GM12878 (cell line): Measurements from ENCODE around the gene TMEM38A. TPM values are rescaled to one million over a fixed set of nuclear protein-coding genes. Genes with fewer than 3 reads are reported as not detected.

Source experiments
- ATAC-seq: fragments of 200-7000 bp; cut with Tn5 transposase; 3 replicates; pipeline ENCODE4 v1.9.1; 2020; ENCODE audit warnings: mild to moderate bottlenecking, moderate library complexity
- BruUV-seq: library from RNA; stranded (reverse); fragments of 400-500 nt; replicated peaks from 2 replicates; lab custom pipeline; 2021; lab: Mats Ljungman, UMichigan
- CTCF ChIA-PET: fragments of 300-600 bp; sonication (Branson Sonifier 250); formaldehyde crosslinking; extraction: SDS; loops from one replicate; lab custom pipeline; 2021; ENCODE audit warnings: inconsistent platforms; lab: Yijun Ruan, JAX
- POLR2A ChIA-PET: fragments of 350-600 bp; formaldehyde crosslinking; extraction: SDS; loops from one replicate; lab custom pipeline; 2021; ENCODE audit warnings: inconsistent platforms; lab: Charles Lee
- RAD21 ChIA-PET: fragments of 300-600 bp; sonication (Branson Sonifier 250); formaldehyde crosslinking; loops from one replicate; lab custom pipeline; 2023; ENCODE audit warnings: antibody characterized with exemption; ENCODE audit not compliant: unreplicated experiment; lab: Charles Lee
- SMC1A ChIA-PET: fragments of 300-600 bp; sonication (Branson Sonifier 250); formaldehyde crosslinking; loops from one replicate; lab custom pipeline; 2023; ENCODE audit not compliant: unreplicated experiment, uncharacterized antibody; lab: Charles Lee
- DNase-seq: peaks from one replicate; pipeline ENCODE4 v3.0.0-alpha.2; 2011; ENCODE audit warnings: low read depth, low spot score
- FAIRE-seq: peaks from 3 replicates; lab custom pipeline; 2011; peaks lifted over from hg19 to GRCh38; lab: Jason Lieb, UNC
- H2AFZ ChIP-seq: 2 replicates; pipeline ENCODE4 v1.6.0; 2011; ENCODE audit warnings: low read depth, low read length, control low read depth; ENCODE audit not compliant: control insufficient read depth
- H3K27ac ChIP-seq: 2 replicates; pipeline ENCODE4 v1.5.1; 2011; ENCODE audit warnings: control low read depth; ENCODE audit not compliant: control insufficient read depth, insufficient read depth
- H3K27me3 ChIP-seq, 2 experiments: replicated peaks in 1 of 2; 2 replicates each; pipeline versions ENCODE4 v1.6.0 to v1.6.1; 2011; ENCODE audit warnings: low read length in 1 of 2; ENCODE audit not compliant: control insufficient read depth in 2 of 2, insufficient read depth in 2 of 2
- H3K36me3 ChIP-seq, 2 experiments: 2 replicates each; pipeline ENCODE4 v1.5.1; 2011; ENCODE audit warnings: low read length in 1 of 2; ENCODE audit not compliant: control insufficient read depth in 2 of 2, insufficient read depth in 2 of 2
- H3K4me1 ChIP-seq: 2 replicates; pipeline ENCODE4 v1.6.1; 2011; ENCODE audit warnings: mild to moderate bottlenecking, low read length, moderate library complexity, mixed read lengths; ENCODE audit not compliant: control insufficient read depth, insufficient read depth
- H3K4me2 ChIP-seq: 2 replicates; pipeline ENCODE4 v1.6.0; 2011; ENCODE audit warnings: control low read depth; ENCODE audit not compliant: control insufficient read depth, insufficient read depth
- H3K4me3 ChIP-seq: fragments of 200-600 bp; sonication (generic); 2 replicates; pipeline ENCODE4 v1.5.1; 2016
- H3K79me2 ChIP-seq: 2 replicates; pipeline ENCODE4 v1.6.0; 2011; ENCODE audit warnings: low read length; ENCODE audit not compliant: control insufficient read depth, insufficient read depth
- H3K9ac ChIP-seq: 2 replicates; pipeline ENCODE4 v1.8.0; 2011; ENCODE audit warnings: low read length, control low read depth, mixed read lengths; ENCODE audit not compliant: control insufficient read depth, insufficient read depth
- H3K9me3 ChIP-seq: replicated peaks from 3 replicates; pipeline ENCODE4 v1.5.1; 2011; ENCODE audit warnings: mild to moderate bottlenecking, low read length; ENCODE audit not compliant: control insufficient read depth, insufficient read depth
- H4K20me1 ChIP-seq: 2 replicates; pipeline ENCODE4 v1.6.0; 2011; ENCODE audit not compliant: control insufficient read depth, insufficient read depth
- HDAC2 ChIP-seq: fragments of 200-600 bp; sonication (generic); IDR thresholded peaks from 2 replicates; pipeline ENCODE4 v1.6.1; 2017
- LARP7 ChIP-seq: fragments of 450-650 bp; IDR thresholded peaks from 2 replicates; pipeline ENCODE4 v1.6.1; 2017; ENCODE audit warnings: mild to moderate bottlenecking
- PRDM15 ChIP-seq: fragments of 450-650 bp; formaldehyde crosslinking; IDR thresholded peaks from 2 replicates; pipeline ENCODE4 v1.4.0; 2020; ENCODE audit warnings: mild to moderate bottlenecking, moderate library complexity
- RAD51 ChIP-seq: fragments of 450-650 bp; IDR thresholded peaks from 2 replicates; pipeline ENCODE4 v1.6.1; 2016; ENCODE audit warnings: moderate library complexity, mild to moderate bottlenecking, inconsistent platforms
- SIX5 ChIP-seq: IDR thresholded peaks from 2 replicates; pipeline ENCODE4 v1.6.1; 2011; ENCODE audit warnings: mild to moderate bottlenecking, low read depth, low read length, moderate library complexity; ENCODE audit not compliant: severe bottlenecking
- SMARCA5 ChIP-seq: fragments of 450-650 bp; IDR thresholded peaks from 2 replicates; pipeline ENCODE4 v1.6.1; 2017; ENCODE audit warnings: mild to moderate bottlenecking
- YY1 ChIP-seq: IDR thresholded peaks from 2 replicates; pipeline ENCODE4 v1.6.1; 2011; ENCODE audit warnings: low read depth, mild to moderate bottlenecking, low read length
- WGBS: methylation state at CpG from one replicate; pipeline ENCODE4 v1.1.6; 2016; ENCODE audit warnings: low lambda C conversion rate; ENCODE audit not compliant: insufficient replicate concordance, insufficient coverage; ENCODE audit errors: missing lambda C conversion rate; 5-methylcytosine and 5-hydroxymethylcytosine counted together
- in situ Hi-C: fragments of 300-500 bp; cut with MboI; formaldehyde crosslinking; loops from 9 replicates; pipeline ENCODE4 v1.14.3; 2018; ENCODE audit warnings: mixed read lengths
- intact Hi-C: fragments of 100-400 bp; cut with micrococcal nuclease; formaldehyde crosslinking; loops from one replicate; pipeline ENCODE4 v1.14.2; 2022; ENCODE audit not compliant: unreplicated experiment
- polyA plus RNA-seq, 11 experiments: library from polyadenylated mRNA; depleted of rRNA in 4 of 11; unstranded in 6 of 11; stranded (reverse) in 5 of 11; fragments of >200 nt; fragmentation: Nextera tagmentation in 4 of 11; fragmentation: Illumina TruSeq in 1 of 11; extraction: Ambion mirVana in 4 of 11; extraction: Trizol in 1 of 11; gene quantifications; 1 replicate in 1 of 11; 2 replicates in 10 of 11; pipeline versions ENCODE4 v1.2.1 to v1.2.3, GENCODE V29; 2011 to 2016; ENCODE audit warnings: inconsistent platforms in 2 of 11, missing spikeins in 2 of 11, low read depth in 1 of 11
- total RNA-seq, 4 experiments: library from RNA; depleted of rRNA in 3 of 4; stranded (reverse); fragments of >200 nt in 3 of 4; fragmentation: Illumina TruSeq in 1 of 4; extraction: Trizol in 1 of 4; gene quantifications; 2 replicates each; pipeline versions ENCODE4 v1.2.1 to v1.2.3, GENCODE V29; 2013 to 2021

The TMEM38A gene
- total and polyA plus RNA-seq, 10 of the 15 experiments (the other 5 are each of a cell fraction or from before 2014, with no cell fraction given), result 4.5 to 22.2 (median 15.0) TPM

- TF ChIP-seq LARP7, result peak; percentile 44; the same call in 1 of the 2 replicates
Observed at GRCh38 chr19:16660763-16661479, at the start of gene TMEM38A (continued).

DNA sequence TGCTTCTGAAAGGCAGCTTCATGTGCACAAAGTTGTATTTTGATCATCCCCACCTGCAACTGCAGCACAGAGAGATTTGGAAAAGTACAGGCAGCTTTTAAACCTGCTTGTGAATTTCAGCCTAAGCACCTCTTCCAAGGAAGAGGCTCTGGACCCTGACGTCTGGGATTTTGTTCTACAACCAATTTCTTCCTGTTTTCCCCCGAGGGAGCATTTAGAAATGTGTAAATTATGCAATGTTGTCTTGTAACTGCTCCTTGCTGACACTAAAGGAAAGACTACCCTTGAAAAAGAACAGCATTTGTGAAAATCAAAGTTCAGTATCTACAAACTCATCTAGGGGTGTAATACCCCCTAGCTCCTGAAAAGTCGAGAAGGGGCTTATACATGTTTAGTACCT, 48.3 kb upstream of the TMEM38A start:
- Histone ChIP-seq H3K27me3 (no peaks in the 10 kb centered on the region), H3K27ac (no peak overlapping the region; the same call in 1 of the 2 replicates), H3K9me3 (no peaks in the 10 kb centered on the region), H3K9ac (no peak overlapping the region), H3K36me3 (peaks cover 0 to 6% of the 10 kb centered on the region in 2 experiments; a peak in 3 of 4 replicates), H3K79me2 (peaks cover 95% of the 10 kb centered on the region), H3K4me1 (peaks cover 53% of the 10 kb centered on the region), H3K4me2 (no peak overlapping the region), H4K20me1 (peaks cover 15% of the 10 kb centered on the region; the same call in 1 of the 2 replicates), H3K4me3 (no peak overlapping the region)
- ChIA-PET RAD21 (interaction anchor here (1.0 to 2.0 kb wide), 3 partner anchors 12 to 25 kb away, joined by 4 to 9 read pairs (median 7); no protein-coding TSS in a partner anchor), CTCF (interaction anchor here (0.8 to 1.3 kb wide), 4 partner anchors 11 to 42 kb away, joined by 3 to 6 read pairs (median 4); no protein-coding TSS in a partner anchor), POLR2A (interaction anchor here (0.7 to 1.1 kb wide), 3 partner anchors 10 to 28 kb away, joined by 3 to 4 read pairs (median 3); no protein-coding TSS in a partner anchor), SMC1A (interaction anchor here (0.9 to 4.5 kb wide), 5 partner anchors 11 to 28 kb away, joined by 3 to 26 read pairs (median 4); no protein-coding TSS in a partner anchor)
- no peak for ATAC-seq
- intact Hi-C loops (no loop called here), in situ Hi-C loops (no loop called here)
- no peak for FAIRE-seq
- 17% methylated on average over 3 of the region's 3 CpGs for WGBS
- TF ChIP-seq SIX5 (no peak), SMARCA5 (no peak), YY1 (no peak), HDAC2 (no peak), RAD51 (no peak), PRDM15 (no peak)
- TF ChIP-seq, all 136 proteins: peak for 0
- BruUV-seq, result TSS peak; percentile 3
- no peak overlapping the region for H2AFZ ChIP-seq
- DNase-seq, result no peak
